Muscle of leg (tissue), 11 donors: ENCODE results near the gene COP1. TPM values are rescaled to one million over a fixed set of nuclear protein-coding genes. Genes with fewer than 3 reads are reported as not detected.

ENCODE experiments used
- DNase-seq: peaks from one replicate; pipeline ENCODE4 v3.0.0; 2013
- H3K27ac ChIP-seq: one replicate; pipeline ENCODE4 v1.5.1; 2013; ENCODE audit warnings: mild to moderate bottlenecking, low read length, control low read depth
- H3K27me3 ChIP-seq: one replicate; pipeline ENCODE4 v1.6.1; 2013; ENCODE audit warnings: low read length; ENCODE audit not compliant: control insufficient read depth, insufficient read depth
- H3K36me3 ChIP-seq: one replicate; pipeline ENCODE4 v1.6.1; 2013; ENCODE audit warnings: low read length; ENCODE audit not compliant: control insufficient read depth, insufficient read depth
- H3K4me1 ChIP-seq: one replicate; pipeline ENCODE4 v1.6.1; 2013; ENCODE audit warnings: low read length; ENCODE audit not compliant: control insufficient read depth, insufficient read depth
- H3K4me3 ChIP-seq: one replicate; pipeline ENCODE4 v1.5.1; 2013; ENCODE audit warnings: low read length, control low read depth
- H3K9me3 ChIP-seq: replicated peaks from 2 replicates; pipeline ENCODE4 v1.6.1; 2013; ENCODE audit warnings: low read depth, low read length; ENCODE audit not compliant: control insufficient read depth
- WGBS: methylation state at CpG from one replicate; pipeline ENCODE4 v1.1.5; 2013; ENCODE audit warnings: missing lambda C conversion rate; ENCODE audit not compliant: insufficient coverage; 5-methylcytosine and 5-hydroxymethylcytosine counted together
- polyA plus RNA-seq, 8 donors: library from polyadenylated mRNA; unstranded; fragments of 120-200 nt; gene quantifications; one replicate each; pipeline versions ENCODE4 v1.2.1 to v1.2.3, GENCODE V29; 2013; ENCODE audit warnings: inconsistent platforms in 1 of 8, low replicate concordance in 1 of 8; ENCODE audit not compliant: insufficient read length in 8 of 8, insufficient read depth in 1 of 8
- total RNA-seq: library from RNA; stranded (reverse); fragments of 120-200 nt; gene quantifications from one replicate; pipeline ENCODE4 v1.2.4, GENCODE V29; 2013

The COP1 gene
- total and polyA plus RNA-seq, 9 donors, result 32.8 to 41.9 (median 35.5) TPM

- Histone ChIP-seq H3K36me3 (peaks cover 10% of the 10 kb centered on the region), H3K27me3 (no peaks in the 10 kb centered on the region), H3K27ac (no peak overlapping the region), H3K9me3 (no peaks in the 10 kb centered on the region), H3K4me1 (no peaks in the 10 kb centered on the region), H3K4me3 (no peak overlapping the region)
- DNase-seq, result no peak
- WGBS, result 93% methylated on average over 3 of the region's 5 CpGs
Measured at GRCh38 chr1:176178316-176178715, 28.8 kb downstream of the COP1 start.

- no peak for DNase-seq
- no CpG with 5 or more reads among the region's 2 CpGs for WGBS
- peak overlapping the region; percentile 29 for H3K27ac ChIP-seq
- H3K27me3 ChIP-seq, result no peaks in the 10 kb centered on the region
- no peak overlapping the region for H3K4me3 ChIP-seq
- no peaks in the 10 kb centered on the region for H3K9me3 ChIP-seq
- peaks cover 14% of the 10 kb centered on the region for H3K36me3 ChIP-seq
- no peaks in the 10 kb centered on the region for H3K4me1 ChIP-seq
Measured at GRCh38 chr1:176177764-176178163, 29.3 kb downstream of the COP1 start.

- no peak for DNase-seq
- Histone ChIP-seq H3K36me3 (peaks cover 23% of the 10 kb centered on the region), H3K4me3 (no peak overlapping the region)
Measured at GRCh38 chr1:176174108-176174507, 33.0 kb downstream of the COP1 start.

GRCh38 chr1:176172215-176172614, 34.9 kb downstream of the COP1 start:
- WGBS, result 95% methylated on average over 4 of the region's 6 CpGs
- Histone ChIP-seq H3K9me3 (peaks cover 8% of the 10 kb centered on the region), H3K27ac (no peak overlapping the region), H3K4me3 (no peak overlapping the region), H3K36me3 (peaks cover 21% of the 10 kb centered on the region), H3K27me3 (no peaks in the 10 kb centered on the region), H3K4me1 (no peaks in the 10 kb centered on the region)
- no peak for DNase-seq

More at GRCh38 chr1:176174108-176174507, 33.0 kb downstream of the COP1 start:
- peaks cover 8% of the 10 kb centered on the region for H3K9me3 ChIP-seq
- no peak overlapping the region for H3K27ac ChIP-seq
- H3K27me3 ChIP-seq, result no peaks in the 10 kb centered on the region
- H3K4me1 ChIP-seq, result no peaks in the 10 kb centered on the region

GRCh38 chr1:176167210-176167609, 39.9 kb downstream of the COP1 start:
- Histone ChIP-seq H3K27ac (no peak overlapping the region), H3K27me3 (no peaks in the 10 kb centered on the region), H3K36me3 (peaks cover 13% of the 10 kb centered on the region), H3K4me3 (no peak overlapping the region), H3K4me1 (no peaks in the 10 kb centered on the region), H3K9me3 (peaks cover 8% of the 10 kb centered on the region)
- WGBS, result no CpG with 5 or more reads among the region's 4 CpGs
- no peak for DNase-seq

- Histone ChIP-seq H3K36me3 (peaks cover 13% of the 10 kb centered on the region), H3K27ac (no peak overlapping the region), H3K9me3 (peaks cover 8% of the 10 kb centered on the region), H3K4me3 (no peak overlapping the region), H3K27me3 (no peaks in the 10 kb centered on the region), H3K4me1 (no peaks in the 10 kb centered on the region)
- no peak for DNase-seq
- no CpG with 5 or more reads among the region's 2 CpGs for WGBS
Measured at GRCh38 chr1:176165573-176165972, 41.5 kb downstream of the COP1 start.

GRCh38 chr1:176164014-176164678, 42.9 kb downstream of the COP1 start:
- Histone ChIP-seq H3K27ac (no peak overlapping the region), H3K9me3 (no peaks in the 10 kb centered on the region), H3K4me3 (no peak overlapping the region), H3K27me3 (no peaks in the 10 kb centered on the region), H3K4me1 (no peaks in the 10 kb centered on the region), H3K36me3 (peaks cover 10% of the 10 kb centered on the region)
- no CpG with 5 or more reads among the region's 2 CpGs for WGBS
- no peak for DNase-seq

GRCh38 chr1:176159993-176160392, 47.1 kb downstream of the COP1 start:
- Histone ChIP-seq H3K36me3 (peaks cover 16% of the 10 kb centered on the region), H3K4me1 (no peaks in the 10 kb centered on the region), H3K27ac (no peak overlapping the region), H3K4me3 (no peak overlapping the region), H3K9me3 (peaks cover 14% of the 10 kb centered on the region), H3K27me3 (no peaks in the 10 kb centered on the region)
- WGBS, result no CpG with 5 or more reads among the region's 2 CpGs
- DNase-seq, result no peak

GRCh38 chr1:176157995-176158394, 49.1 kb downstream of the COP1 start:
- no peak for DNase-seq
- Histone ChIP-seq H3K27me3 (no peaks in the 10 kb centered on the region), H3K27ac (no peak overlapping the region), H3K36me3 (peaks cover 16% of the 10 kb centered on the region), H3K4me1 (no peaks in the 10 kb centered on the region), H3K4me3 (no peak overlapping the region), H3K9me3 (peaks cover 14% of the 10 kb centered on the region)
- WGBS, result no CpG with 5 or more reads among the region's 3 CpGs

- Histone ChIP-seq H3K27me3 (no peaks in the 10 kb centered on the region), H3K9me3 (no peaks in the 10 kb centered on the region), H3K36me3 (peaks cover 2% of the 10 kb centered on the region), H3K4me1 (no peaks in the 10 kb centered on the region), H3K27ac (no peak overlapping the region), H3K4me3 (no peak overlapping the region)
- no peak for DNase-seq
- WGBS, result 89% methylated on average over 1 of the region's 4 CpGs
Measured at GRCh38 chr1:176149939-176150807, 56.9 kb downstream of the COP1 start.
